ENCODE data around the gene FGF21. TPM values are rescaled to one million over a fixed set of nuclear protein-coding genes. Genes with fewer than 3 reads are reported as not detected.

The FGF21 gene
- polyA plus RNA-seq, 6 donors from 2014 or later, result not detected

GRCh38 chr19:48738557-48739403 is 16.5 kb upstream of the FGF21 start:
- Mint-ChIP-seq H3K9me3 (peaks cover 0 to 5% (median 0%) of the 10 kb centered on the region in 7 donors), H3K27ac (peak overlapping the region in 2 of 6 donors; percentile 39 to 49), H3K4me1 (peaks cover 8 to 19% (median 16%) of the 10 kb centered on the region in 3 donors), H3K4me3 (peak overlapping the region; percentile 65 to 84 (median 68)), H3K36me3 (no peaks in the 10 kb centered on the region), H3K27me3 (peaks cover 7 to 30% (median 10%) of the 10 kb centered on the region in 3 donors)
- DNase-seq (peak; percentile 80), ATAC-seq (ENCODE audit: low read depth in 2 of 2) (peak; percentile 87 to 90)

GRCh38 chr19:48739404-48740163 is 15.7 kb upstream of the FGF21 start:
- DNase-seq, result no peak
- Mint-ChIP-seq H3K4me3 (peak overlapping the region in 7 of 8 donors; percentile 3 to 88 (median 38)), H3K9me3 (peaks cover 0 to 5% (median 0%) of the 10 kb centered on the region in 7 donors), H3K4me1 (peaks cover 8 to 19% (median 16%) of the 10 kb centered on the region in 3 donors), H3K27ac (no peak overlapping the region), H3K27me3 (peaks cover 10 to 38% (median 14%) of the 10 kb centered on the region in 3 donors), H3K36me3 (no peaks in the 10 kb centered on the region)
- peak; percentile 2 to 3 for ATAC-seq (ENCODE audit: low read depth in 2 of 2)

GRCh38 chr19:48740164-48740972 is 15.0 kb upstream of the FGF21 start, which contains the start of gene RASIP1:
Gene RASIP1, minus strand, starts transcription at chr19:48740610. Its CDS starts 328 bp downstream, at chr19:48740282.
- Mint-ChIP-seq H3K27me3 (peaks cover 13 to 45% (median 20%) of the 10 kb centered on the region in 3 donors), H3K36me3 (no peaks in the 10 kb centered on the region), H3K27ac (peak within 1 kb of the TSS in 1 of 6 donors; percentile 12), H3K4me1 (peaks cover 8 to 19% (median 16%) of the 10 kb centered on the region in 3 donors), H3K4me3 (peak within 1 kb of the TSS in 7 of 8 donors; percentile 12 to 88 (median 51)), H3K9me3 (peaks cover 0 to 5% (median 0%) of the 10 kb centered on the region in 7 donors)
- no peak for ATAC-seq (ENCODE audit: low read depth in 2 of 2)
- DNase-seq, result no peak

GRCh38 chr19:48741129-48741999 is 14.0 kb upstream of the FGF21 start:
- ATAC-seq (ENCODE audit: low read depth in 2 of 2), result no peak
- H3K36me3 Mint-ChIP-seq, result peaks cover 0 to 6% of the 10 kb centered on the region in 2 donors
- peaks cover 23 to 55% (median 30%) of the 10 kb centered on the region in 3 donors for H3K27me3 Mint-ChIP-seq
- peak overlapping the region in 5 of 8 donors; percentile 12 to 78 (median 54) for H3K4me3 Mint-ChIP-seq
- H3K4me1 Mint-ChIP-seq, result peaks cover 15 to 28% (median 16%) of the 10 kb centered on the region in 3 donors
- peaks cover 0 to 5% (median 4%) of the 10 kb centered on the region in 7 donors for H3K9me3 Mint-ChIP-seq
- H3K27ac Mint-ChIP-seq, result peak overlapping the region in 1 of 6 donors; percentile 12
- DNase-seq, result no peak

- Mint-ChIP-seq H3K36me3 (peaks cover 0 to 8% of the 10 kb centered on the region in 2 donors), H3K27me3 (peaks cover 26 to 63% (median 30%) of the 10 kb centered on the region in 3 donors), H3K9me3 (peaks cover 0 to 5% (median 4%) of the 10 kb centered on the region in 7 donors), H3K4me3 (peak overlapping the region in 2 of 8 donors; percentile 15 to 78), H3K27ac (no peak overlapping the region), H3K4me1 (peaks cover 15 to 35% (median 18%) of the 10 kb centered on the region in 3 donors)
- DNase-seq, result no peak
- no peak for ATAC-seq (ENCODE audit: low read depth in 2 of 2)
These were observed 13.2 kb upstream of the FGF21 start for GRCh38 chr19:48742096-48742495.

- DNase-seq (peak; percentile 40), ATAC-seq (ENCODE audit: low read depth in 2 of 2) (peak; percentile 74 to 76)
- H3K27me3 Mint-ChIP-seq, result peaks cover 34 to 78% (median 41%) of the 10 kb centered on the region in 3 donors
- peaks cover 11 to 25% (median 16%) of the 10 kb centered on the region in 3 donors for H3K4me1 Mint-ChIP-seq
- H3K4me3 Mint-ChIP-seq, result peak overlapping the region in 1 of 8 donors; percentile 30
- no peak overlapping the region for H3K27ac Mint-ChIP-seq
- H3K36me3 Mint-ChIP-seq, result peaks cover 0 to 8% of the 10 kb centered on the region in 2 donors
- peaks cover 0 to 5% (median 3%) of the 10 kb centered on the region in 7 donors for H3K9me3 Mint-ChIP-seq
These were observed 9.9 kb upstream of the FGF21 start for GRCh38 chr19:48745208-48745995.

GRCh38 chr19:48746110-48746509 is 9.2 kb upstream of the FGF21 start:
- Mint-ChIP-seq H3K4me1 (peaks cover 14 to 23% (median 18%) of the 10 kb centered on the region in 3 donors), H3K9me3 (peaks cover 0 to 5% (median 3%) of the 10 kb centered on the region in 7 donors), H3K27ac (peak overlapping the region in 1 of 6 donors; percentile 22), H3K36me3 (peaks cover 0 to 8% of the 10 kb centered on the region in 2 donors), H3K4me3 (peak overlapping the region in 2 of 8 donors; percentile 22 to 36), H3K27me3 (peaks cover 40 to 79% (median 42%) of the 10 kb centered on the region in 3 donors)
- DNase-seq (no peak), ATAC-seq (ENCODE audit: low read depth in 2 of 2) (no peak)

GRCh38 chr19:48746738-48747575 is 8.4 kb upstream of the FGF21 start, which contains the start of gene IZUMO1:
Gene IZUMO1, minus strand, starts transcription at chr19:48746909. Its CDS starts 1,050 bp downstream, at chr19:48745859.
- Mint-ChIP-seq H3K36me3 (peaks cover 0 to 8% of the 10 kb centered on the region in 2 donors), H3K27me3 (peaks cover 42 to 79% (median 47%) of the 10 kb centered on the region in 3 donors), H3K4me3 (peak within 1 kb of the TSS in 5 of 8 donors; percentile 20 to 75 (median 41)), H3K9me3 (peaks cover 0 to 5% (median 0%) of the 10 kb centered on the region in 7 donors), H3K27ac (peak within 1 kb of the TSS in 1 of 6 donors; percentile 22), H3K4me1 (peaks cover 13 to 23% (median 14%) of the 10 kb centered on the region in 3 donors)
- DNase-seq (peak; percentile 37), ATAC-seq (ENCODE audit: low read depth in 2 of 2) (peak; percentile 77 to 78)

GRCh38 chr19:48749571-48750198 is 5.6 kb upstream of the FGF21 start:
- H3K36me3 Mint-ChIP-seq, result peaks cover 0 to 8% of the 10 kb centered on the region in 2 donors
- peak overlapping the region in 3 of 8 donors; percentile 3 to 40 (median 37) for H3K4me3 Mint-ChIP-seq
- ATAC-seq (ENCODE audit: low read depth in 2 of 2), result no peak
- peaks cover 50 to 84% (median 60%) of the 10 kb centered on the region in 3 donors for H3K27me3 Mint-ChIP-seq
- H3K4me1 Mint-ChIP-seq, result peaks cover 24 to 35% (median 30%) of the 10 kb centered on the region in 3 donors
- peaks cover 0 to 5% (median 0%) of the 10 kb centered on the region in 7 donors for H3K9me3 Mint-ChIP-seq
- DNase-seq, result no peak
- no peak overlapping the region for H3K27ac Mint-ChIP-seq

- Mint-ChIP-seq H3K4me1 (peaks cover 24 to 35% (median 30%) of the 10 kb centered on the region in 3 donors), H3K9me3 (peaks cover 0 to 4% (median 0%) of the 10 kb centered on the region in 7 donors), H3K36me3 (peaks cover 0 to 8% of the 10 kb centered on the region in 2 donors), H3K27me3 (peaks cover 44 to 84% (median 63%) of the 10 kb centered on the region in 3 donors), H3K4me3 (peak overlapping the region in 2 of 8 donors; percentile 3 to 46), H3K27ac (no peak overlapping the region)
- no peak for ATAC-seq (ENCODE audit: low read depth in 2 of 2)
- DNase-seq, result no peak
These were observed 5.0 kb upstream of the FGF21 start for GRCh38 chr19:48750351-48750750.
